H9 (cell line): Measurements from ENCODE around the gene C11orf24. TPM values are rescaled to one million over a fixed set of nuclear protein-coding genes. Genes with fewer than 3 reads are reported as not detected.

ENCODE experiments used
- DNase-seq: peaks from one replicate; pipeline ENCODE4 v3.0.0-alpha.2; 2017
- H2AFZ ChIP-seq: one replicate; pipeline ENCODE4 v1.6.1; 2013; ENCODE audit warnings: mild to moderate bottlenecking, low read length, control low read depth, moderate library complexity
- H2AK5ac ChIP-seq: 2 replicates; pipeline ENCODE4 v1.6.1; 2013; ENCODE audit warnings: low read length, control low read depth, mixed read lengths; ENCODE audit not compliant: insufficient read length
- H2BK120ac ChIP-seq: one replicate; pipeline ENCODE4 v1.6.1; 2013; ENCODE audit warnings: low read depth, mild to moderate bottlenecking, low read length, control low read depth, inconsistent platforms; ENCODE audit not compliant: poor library complexity, severe bottlenecking
- H2BK12ac ChIP-seq: 2 replicates; pipeline ENCODE4 v1.6.1; 2013; ENCODE audit warnings: low read length, control low read depth, mixed read lengths, low read depth; ENCODE audit not compliant: insufficient read length
- H2BK15ac ChIP-seq: 2 replicates; pipeline ENCODE4 v1.6.1; 2013; ENCODE audit warnings: low read depth, low read length, control low read depth
- H2BK20ac ChIP-seq: one replicate; pipeline ENCODE4 v1.6.1; 2013; ENCODE audit warnings: low read depth, mild to moderate bottlenecking, low read length, control low read depth, inconsistent platforms; ENCODE audit not compliant: poor library complexity, severe bottlenecking
- H2BK5ac ChIP-seq: 2 replicates; pipeline ENCODE4 v1.6.1; 2013; ENCODE audit warnings: low read length, control low read depth, mixed read lengths; ENCODE audit not compliant: insufficient read length
- H3K14ac ChIP-seq: 2 replicates; pipeline ENCODE4 v1.6.1; 2013; ENCODE audit warnings: low read length, control low read depth; ENCODE audit not compliant: insufficient read depth
- H3K18ac ChIP-seq: 2 replicates; pipeline ENCODE4 v1.6.1; 2013; ENCODE audit warnings: low read depth, mild to moderate bottlenecking, mixed read lengths, low read length, control low read depth; ENCODE audit not compliant: insufficient read length
- H3K23ac ChIP-seq: 2 replicates; pipeline ENCODE4 v1.6.1; 2013; ENCODE audit warnings: low read length, control low read depth, mixed read lengths, low read depth; ENCODE audit not compliant: insufficient read length
- H3K23me2 ChIP-seq: 2 replicates; pipeline ENCODE4 v1.6.1; 2013; ENCODE audit warnings: low read depth, mild to moderate bottlenecking, mixed read lengths, low read length, control low read depth; ENCODE audit not compliant: insufficient read length, poor library complexity, severe bottlenecking
- H3K27ac ChIP-seq: 2 replicates; pipeline ENCODE4 v1.5.1; 2013; ENCODE audit warnings: low read length, control low read depth, mixed read lengths, low read depth; ENCODE audit not compliant: insufficient read length
- H3K27me3 ChIP-seq: 2 replicates; pipeline ENCODE4 v1.6.1; 2013; ENCODE audit warnings: low read length, control low read depth, inconsistent platforms; ENCODE audit not compliant: insufficient read depth
- H3K4ac ChIP-seq: 2 replicates; pipeline ENCODE4 v1.6.1; 2013; ENCODE audit warnings: low read depth, mild to moderate bottlenecking, control low read depth, inconsistent platforms, low read length, moderate library complexity
- H3K4me1 ChIP-seq: 2 replicates; pipeline ENCODE4 v1.6.1; 2013; ENCODE audit warnings: low read length, control low read depth, inconsistent platforms; ENCODE audit not compliant: insufficient read depth
- H3K4me2 ChIP-seq: 2 replicates; pipeline ENCODE4 v1.6.1; 2013; ENCODE audit warnings: low read length, control low read depth, mixed read lengths; ENCODE audit not compliant: insufficient read length, insufficient read depth
- H3K56ac ChIP-seq: 2 replicates; pipeline ENCODE4 v1.6.1; 2013; ENCODE audit warnings: low read depth, mild to moderate bottlenecking, mixed read lengths, low read length, control low read depth; ENCODE audit not compliant: insufficient read length
- H3K79me1 ChIP-seq: 2 replicates; pipeline ENCODE4 v1.6.1; 2013; ENCODE audit warnings: low read depth, mild to moderate bottlenecking, moderate library complexity, low read length, control low read depth, inconsistent platforms; ENCODE audit not compliant: insufficient read depth, poor library complexity, severe bottlenecking
- H3K79me2 ChIP-seq: 2 replicates; pipeline ENCODE4 v1.6.1; 2013; ENCODE audit warnings: low read length, control low read depth, inconsistent platforms; ENCODE audit not compliant: insufficient read depth
- H3K9ac ChIP-seq: 2 replicates; pipeline ENCODE4 v1.6.1; 2013; ENCODE audit warnings: low read length, control low read depth, mixed read lengths; ENCODE audit not compliant: insufficient read length; ENCODE audit errors: extremely low read depth
- H3K9me3 ChIP-seq: one replicate; pipeline ENCODE4 v1.6.1; 2013; ENCODE audit warnings: low read depth, low read length, inconsistent platforms; ENCODE audit not compliant: control insufficient read depth
- H3T11ph ChIP-seq: one replicate; pipeline ENCODE4 v1.6.1; 2013; ENCODE audit warnings: mild to moderate bottlenecking, low read length, control low read depth, inconsistent platforms
- H4K20me1 ChIP-seq: one replicate; pipeline ENCODE4 v1.6.1; 2013; ENCODE audit not compliant: control insufficient read depth, insufficient read length, insufficient read depth
- H4K5ac ChIP-seq: 2 replicates; pipeline ENCODE4 v1.6.1; 2013; ENCODE audit warnings: low read depth, mild to moderate bottlenecking, mixed read lengths, low read length, control low read depth; ENCODE audit not compliant: insufficient read length
- H4K8ac ChIP-seq: replicated peaks from 2 replicates; pipeline ENCODE4 v1.6.1; 2013; ENCODE audit warnings: low read length, control low read depth, mixed read lengths, low read depth; ENCODE audit not compliant: insufficient read length
- H4K91ac ChIP-seq: 2 replicates; pipeline ENCODE4 v1.6.1; 2013; ENCODE audit warnings: low read depth, mild to moderate bottlenecking, moderate library complexity, mixed read lengths, low read length, control low read depth; ENCODE audit not compliant: insufficient read length
- H3K27ac Mint-ChIP-seq, 3 experiments: 2 replicates in 2 of 3; 3 replicates in 1 of 3; pipeline ENCODE4 v1.8.0; 2020 to 2021; ENCODE audit warnings: mixed read lengths in 3 of 3, mild to moderate bottlenecking in 1 of 3, moderate library complexity in 1 of 3
- H3K27me3 Mint-ChIP-seq: 2 replicates; pipeline ENCODE4 v1.8.0; 2021; ENCODE audit warnings: low read depth, mild to moderate bottlenecking, moderate library complexity, mixed read lengths
- H3K36me3 Mint-ChIP-seq, 3 experiments: 2 replicates in 2 of 3; 3 replicates in 1 of 3; pipeline ENCODE4 v1.8.0; 2020 to 2021; ENCODE audit warnings: low read depth in 3 of 3, mixed read lengths in 3 of 3; ENCODE audit not compliant: insufficient read depth in 1 of 3
- H3K4me1 Mint-ChIP-seq, 2 experiments: 2 replicates each; pipeline ENCODE4 v1.8.0; 2020; ENCODE audit warnings: mixed read lengths in 2 of 2
- H3K4me3 Mint-ChIP-seq, 2 experiments: 2 replicates in 1 of 2; 3 replicates in 1 of 2; pipeline ENCODE4 v1.8.0; 2020 to 2021; ENCODE audit warnings: mild to moderate bottlenecking in 2 of 2, mixed read lengths in 2 of 2, moderate library complexity in 1 of 2
- H3K9me3 Mint-ChIP-seq, 2 experiments: 2 replicates in 1 of 2; 3 replicates in 1 of 2; pipeline ENCODE4 v1.8.0; 2020; ENCODE audit warnings: mild to moderate bottlenecking in 2 of 2, mixed read lengths in 2 of 2, moderate library complexity in 1 of 2
- CTCF ChIP-seq: fragments of 200-600 bp; sonication (generic); conservative IDR thresholded peaks from 3 replicates; pipeline ENCODE4 v1.8.0; 2021; ENCODE audit warnings: antibody characterized with exemption, mild to moderate bottlenecking
- WGBS: extraction: QIAGEN DNeasy Blood & Tissue Kit; methylation state at CpG from one replicate; pipeline ENCODE4 v1.1.7; 2013; ENCODE audit warnings: missing lambda C conversion rate, low lambda C conversion rate, mixed read lengths; ENCODE audit not compliant: insufficient read length; ENCODE audit errors: extremely low coverage; 5-methylcytosine and 5-hydroxymethylcytosine counted together
- total RNA-seq: library from RNA; stranded (reverse); gene quantifications from 2 replicates; pipeline ENCODE4 v1.2.1, GENCODE V29; 2021

The C11orf24 gene
- total RNA-seq, 1 experiment from 2014 or later, result 46.8 TPM

GRCh38 chr11:68312780-68313573 is 41.2 kb upstream of the C11orf24 start:
- H3K23ac ChIP-seq, result no peak overlapping the region
- no peak for DNase-seq

More at GRCh38 chr11:68312780-68313573, 41.2 kb upstream of the C11orf24 start:
- H3T11ph ChIP-seq, result no peak overlapping the region
- H3K4me1 ChIP-seq, result peaks cover 6% of the 10 kb centered on the region; the same call in 1 of the 2 replicates
- no peak overlapping the region for H2AK5ac ChIP-seq
- H3K27me3 Mint-ChIP-seq, result peaks cover 4% of the 10 kb centered on the region
- no peak overlapping the region for H2BK5ac ChIP-seq
- H3K18ac ChIP-seq, result no peak overlapping the region
- H4K8ac ChIP-seq, result no peak overlapping the region
- no peak overlapping the region for H3K27ac ChIP-seq
- H2BK20ac ChIP-seq, result no peak overlapping the region
- H3K9me3 Mint-ChIP-seq, result no peaks in the 10 kb centered on the region; a peak in 2 of 5 replicates
- no peak overlapping the region for H3K56ac ChIP-seq
- peak overlapping the region; percentile 87 to 89 for H3K4me3 Mint-ChIP-seq
- H3K23me2 ChIP-seq, result peaks cover 13% of the 10 kb centered on the region
- H3K79me2 ChIP-seq, result peaks cover 16% of the 10 kb centered on the region; the same call in 1 of the 2 replicates
- no peak overlapping the region for H2AFZ ChIP-seq
- H4K91ac ChIP-seq, result no peak overlapping the region
- H3K9me3 ChIP-seq, result no peaks in the 10 kb centered on the region
- H4K20me1 ChIP-seq, result no peaks in the 10 kb centered on the region
- peak overlapping the region; percentile 55 for H3K9ac ChIP-seq
- peak overlapping the region; percentile 27 for H3K14ac ChIP-seq
- H3K4me1 Mint-ChIP-seq, result peaks cover 50 to 53% of the 10 kb centered on the region in 2 experiments
- no peaks in the 10 kb centered on the region for H3K79me1 ChIP-seq
- TF ChIP-seq CTCF, result no peak
- WGBS, result no CpG with 5 or more reads among the region's 102 CpGs
- H3K27me3 ChIP-seq, result no peaks in the 10 kb centered on the region
- no peak overlapping the region for H2BK15ac ChIP-seq
- peak overlapping the region in 2 of 3 experiments; percentile 79 to 89; a peak in 3 of 7 replicates for H3K27ac Mint-ChIP-seq
- no peak overlapping the region for H4K5ac ChIP-seq
- H3K4ac ChIP-seq, result no peak overlapping the region
- no peaks in the 10 kb centered on the region; a peak in 1 of 7 replicates for H3K36me3 Mint-ChIP-seq
- H2BK120ac ChIP-seq, result no peak overlapping the region
- H2BK12ac ChIP-seq, result no peak overlapping the region
- peak overlapping the region; percentile 75 for H3K4me2 ChIP-seq
